Heart right ventricle (tissue), 16 donors: ENCODE data around the gene SLC22A3. TPM values are rescaled to one million over a fixed set of nuclear protein-coding genes. Genes with fewer than 3 reads are reported as not detected.
"Not testable (repeated sequence)": the region's sequence is repeated elsewhere in the genome, so short reads cannot be mapped to it uniquely, and the experiment has no call there.

Experiments used
- ATAC-seq, 8 donors: fragments of 200-7000 bp; cut with Tn5 transposase; one replicate each; pipeline ENCODE4 v1.9.1; 2020; ENCODE audit warnings: mild to moderate bottlenecking in 8 of 8, moderate library complexity in 8 of 8, moderate number of reproducible peaks in 1 of 8
- DNase-seq, 2 donors: peaks; one replicate each; pipeline ENCODE4 v3.0.0-alpha.2; 2020
- H3K27ac ChIP-seq, 10 donors: fragments of 200-600 bp; sonication (generic) in 2 of 10; one replicate each; pipeline versions ENCODE4 v1.5.0 to v1.8.0; 2020 to 2022; ENCODE audit warnings: mild to moderate bottlenecking in 3 of 10
- H3K27me3 ChIP-seq, 7 donors: fragments of 200-600 bp; one replicate each; pipeline ENCODE4 v1.8.0; 2021 to 2022; ENCODE audit warnings: mild to moderate bottlenecking in 2 of 7
- H3K36me3 ChIP-seq, 9 donors: fragments of 200-600 bp; sonication (generic) in 1 of 9; one replicate each; pipeline versions ENCODE4 v1.5.0 to v1.8.0; 2020 to 2022; ENCODE audit warnings: mild to moderate bottlenecking in 2 of 9
- H3K4me1 ChIP-seq, 9 donors: fragments of 200-600 bp; sonication (generic) in 1 of 9; one replicate each; pipeline versions ENCODE4 v1.5.0 to v1.8.0; 2020 to 2022; ENCODE audit warnings: mild to moderate bottlenecking in 4 of 9
- H3K4me3 ChIP-seq, 10 donors: fragments of 200-600 bp; sonication (generic) in 2 of 10; one replicate each; pipeline versions ENCODE4 v1.5.0 to v1.8.0; 2020 to 2022; ENCODE audit warnings: mild to moderate bottlenecking in 7 of 10, moderate library complexity in 2 of 10
- H3K9me3 ChIP-seq, 11 donors: fragments of 200-600 bp in 10 of 11; sonication (generic) in 2 of 11; one replicate each; pipeline versions ENCODE4 v1.5.0 to v1.8.0; 2013 to 2022; ENCODE audit warnings: mild to moderate bottlenecking in 2 of 11, control low read depth in 1 of 11, moderate library complexity in 1 of 11
- WGBS, 2 donors: extraction: QIAGEN DNeasy Blood & Tissue Kit; methylation state at CpG; one replicate each; pipeline ENCODE4 v1.1.7; 2013; ENCODE audit warnings: inconsistent platforms in 1 of 2; 5-methylcytosine and 5-hydroxymethylcytosine counted together
- intact Hi-C, 10 donors: fragments of 100-400 bp; cut with DNase I; formaldehyde crosslinking; loops; one replicate each; pipeline versions ENCODE4 v1.11.1 to v1.14.2; 2022
- polyA plus RNA-seq, 2 donors: library from polyadenylated mRNA; stranded (reverse); fragments of 200-250 nt; gene quantifications; one replicate each; pipeline ENCODE4 v1.2.3, GENCODE V29; 2013
- total RNA-seq, 10 donors: library from RNA; stranded (reverse); fragmentation: NEBNext Ultra II Directional in 3 of 10; extraction: Animal tissue kit (Norgen Biotek cat#: 25700) in 3 of 10; gene quantifications; one replicate each; pipeline versions ENCODE4 v1.2.1 to v1.2.4, GENCODE V29; 2021 to 2023
- TF ChIP-seq, protein P1 (sequence below), 9 donors: fragments of 200-600 bp; sonication (generic) in 2 of 9; IDR thresholded peaks; one replicate each; pipeline versions ENCODE4 v1.5.0 to v1.8.0; 2021 to 2022; ENCODE audit warnings: antibody characterized with exemption in 9 of 9, mild to moderate bottlenecking in 5 of 9, moderate library complexity in 1 of 9
- donor health status: Arrhythmogenic right ventricular cardiomyopathy.
- donor health status: ischemic (EF 13 %, LVEDD 7.1; RV severe dilation, severe dysfunction).
- donor health status: healthy with polysubstance abuse.
- donor health status: DM: no; HTN: yes; CAD: no.
- donor health status: DM: no; HTN: no; CAD: no.
- donor health status: ischemic (EF 25% LVEDD 6.9; RV normal size, moderate dysfunction).
- donor health status: ischemic (EF 25% LVEDD 5.7; RV mildly dilated, moderate dysfunction).
- donor health status: healthy.
- donor health status: DM: yes; HTN: yes; CAD: no.
- donor health status: Ischemic cardiomyopathy.
- donor health status: ischemic (EF 35%, LVEDD 5.7; RV mildly dilated, moderate dysfunction).
- donor health status: nonischemic (EF 11% LVEDD 7.7; RV severe dilation, severe dysfunction).
- donor health status: DM: yes; HTN: yes; CAD: no.
- donor health status: PGD.
- donor health status: ischemic (EF 29% LVEDD 5.4; RV normal size, mild dysfunction).
- donor health status: nonischemic (EF 23%, LVEDD 6.1; RV moderate dilation, normal function).

The SLC22A3 gene
- total and polyA plus RNA-seq, 12 donors: 0.26 to 2.0 (median 0.71) TPM

DNA sequence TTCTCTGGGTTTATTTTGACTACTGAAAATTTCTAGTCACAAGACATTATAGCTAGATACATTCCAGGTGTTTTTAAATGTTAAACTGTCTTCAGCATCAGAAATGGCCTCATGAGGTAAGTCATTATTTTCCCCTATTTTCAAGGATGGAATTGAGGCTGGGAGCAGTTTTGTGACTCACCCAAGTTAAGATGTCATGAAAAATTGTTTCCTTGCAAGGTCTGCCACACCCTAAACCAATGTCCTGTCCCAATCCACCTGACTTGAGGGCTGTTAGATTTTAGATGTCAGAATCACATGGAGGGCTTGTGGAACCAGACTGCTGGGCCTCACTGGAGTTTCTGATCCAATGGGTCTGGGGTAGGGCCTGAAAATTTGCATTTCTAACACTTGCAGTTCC is 16.9 kb downstream of the SLC22A3 start:
- TF ChIP-seq, protein P1, sequence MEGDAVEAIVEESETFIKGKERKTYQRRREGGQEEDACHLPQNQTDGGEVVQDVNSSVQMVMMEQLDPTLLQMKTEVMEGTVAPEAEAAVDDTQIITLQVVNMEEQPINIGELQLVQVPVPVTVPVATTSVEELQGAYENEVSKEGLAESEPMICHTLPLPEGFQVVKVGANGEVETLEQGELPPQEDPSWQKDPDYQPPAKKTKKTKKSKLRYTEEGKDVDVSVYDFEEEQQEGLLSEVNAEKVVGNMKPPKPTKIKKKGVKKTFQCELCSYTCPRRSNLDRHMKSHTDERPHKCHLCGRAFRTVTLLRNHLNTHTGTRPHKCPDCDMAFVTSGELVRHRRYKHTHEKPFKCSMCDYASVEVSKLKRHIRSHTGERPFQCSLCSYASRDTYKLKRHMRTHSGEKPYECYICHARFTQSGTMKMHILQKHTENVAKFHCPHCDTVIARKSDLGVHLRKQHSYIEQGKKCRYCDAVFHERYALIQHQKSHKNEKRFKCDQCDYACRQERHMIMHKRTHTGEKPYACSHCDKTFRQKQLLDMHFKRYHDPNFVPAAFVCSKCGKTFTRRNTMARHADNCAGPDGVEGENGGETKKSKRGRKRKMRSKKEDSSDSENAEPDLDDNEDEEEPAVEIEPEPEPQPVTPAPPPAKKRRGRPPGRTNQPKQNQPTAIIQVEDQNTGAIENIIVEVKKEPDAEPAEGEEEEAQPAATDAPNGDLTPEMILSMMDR (IDR thresholded peaks at IDR 0.05): no peak
- DNase-seq: no peak
- no peaks in the 10 kb centered on the region for H3K36me3 ChIP-seq
- H3K4me1 ChIP-seq: no peaks in the 10 kb centered on the region
- H3K9me3 ChIP-seq: peaks cover 0 to 10% (median 0%) of the 10 kb centered on the region in 11 donors
- peaks cover 0 to 12% (median 0%) of the 10 kb centered on the region in 7 donors for H3K27me3 ChIP-seq
- no peak overlapping the region for H3K27ac ChIP-seq
- H3K4me3 ChIP-seq: no peak overlapping the region
- intact Hi-C loops: no loop called here
- no peak for ATAC-seq

DNA sequence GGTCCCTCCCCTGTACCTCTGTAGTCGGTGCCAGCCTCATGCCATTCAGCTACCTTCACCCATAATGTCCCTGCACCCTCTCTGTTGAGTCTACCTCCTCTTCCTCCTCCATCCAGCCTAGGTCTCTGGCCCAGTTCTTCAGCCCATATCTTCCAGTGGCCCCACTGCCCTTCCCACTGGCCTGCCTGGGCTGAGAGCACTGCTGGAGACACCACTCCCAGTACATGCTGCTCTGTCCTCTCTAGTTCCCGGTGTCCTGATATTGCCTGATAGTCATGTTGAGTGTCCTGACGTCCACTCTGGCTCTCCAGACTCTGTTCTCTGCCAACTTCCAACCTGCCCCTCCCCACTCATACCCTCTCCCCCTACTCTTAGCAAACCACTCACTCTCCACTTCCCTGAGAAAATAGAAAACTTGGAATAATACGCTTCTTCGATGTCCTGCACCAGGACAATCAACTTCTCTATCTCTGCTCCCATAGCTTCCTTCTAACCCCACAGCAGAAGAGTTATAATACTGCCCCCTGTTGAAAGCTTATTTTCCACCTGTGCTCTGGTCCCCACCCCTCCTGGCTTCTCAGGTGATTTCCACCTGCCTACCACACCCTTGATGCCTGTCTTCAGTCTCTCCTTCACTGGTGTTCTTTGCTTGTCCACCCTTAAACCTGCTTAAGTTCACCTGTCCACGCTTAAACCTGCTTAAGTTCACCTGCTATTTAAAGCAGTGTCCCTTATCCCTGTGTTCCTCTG is 19.8 kb downstream of the SLC22A3 start:
- WGBS, 2 donors: 76 to 78% methylated on average over 6 of the region's 6 CpGs
- TF ChIP-seq, protein P1 (IDR thresholded peaks at IDR 0.05): no peak
- peaks cover 0 to 18% (median 0%) of the 10 kb centered on the region in 11 donors for H3K9me3 ChIP-seq
- no peaks in the 10 kb centered on the region for H3K27me3 ChIP-seq
- intact Hi-C loops: no loop called here
- ATAC-seq (no peak), DNase-seq (no peak)
- H3K4me3 ChIP-seq: no peak overlapping the region
- no peaks in the 10 kb centered on the region for H3K4me1 ChIP-seq
- no peak overlapping the region for H3K27ac ChIP-seq
- H3K36me3 ChIP-seq: no peaks in the 10 kb centered on the region

DNA sequence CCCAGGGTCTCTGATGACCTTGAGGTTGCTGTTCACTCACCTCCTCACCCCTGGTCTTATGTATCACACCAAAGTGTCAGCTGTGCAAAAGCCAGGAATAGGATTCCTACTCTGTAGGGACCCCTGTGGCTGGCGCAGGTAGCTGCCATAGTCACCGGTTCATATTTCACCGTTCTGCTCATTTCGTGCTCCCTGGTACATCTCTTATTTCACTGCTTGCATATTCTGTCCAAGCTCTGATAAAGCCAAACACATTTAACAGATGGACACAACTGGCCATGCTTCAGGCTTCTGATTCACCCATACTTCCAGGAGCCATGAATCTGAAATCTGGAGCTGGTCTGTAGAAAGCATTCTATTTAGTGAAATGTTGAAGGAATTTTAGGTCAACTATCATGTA is 20.5 kb downstream of the SLC22A3 start:
- 76 to 85% methylated on average over 4 of the region's 4 CpGs for WGBS, 2 donors
- ATAC-seq (no peak), DNase-seq (no peak)
- Histone ChIP-seq H3K9me3 (peaks cover 0 to 18% (median 0%) of the 10 kb centered on the region in 11 donors), H3K4me1 (no peaks in the 10 kb centered on the region), H3K27ac (no peak overlapping the region), H3K36me3 (no peaks in the 10 kb centered on the region), H3K4me3 (no peak overlapping the region), H3K27me3 (no peaks in the 10 kb centered on the region)
- intact Hi-C loops: no loop called here
- TF ChIP-seq, protein P1 (IDR thresholded peaks at IDR 0.05): no peak

DNA sequence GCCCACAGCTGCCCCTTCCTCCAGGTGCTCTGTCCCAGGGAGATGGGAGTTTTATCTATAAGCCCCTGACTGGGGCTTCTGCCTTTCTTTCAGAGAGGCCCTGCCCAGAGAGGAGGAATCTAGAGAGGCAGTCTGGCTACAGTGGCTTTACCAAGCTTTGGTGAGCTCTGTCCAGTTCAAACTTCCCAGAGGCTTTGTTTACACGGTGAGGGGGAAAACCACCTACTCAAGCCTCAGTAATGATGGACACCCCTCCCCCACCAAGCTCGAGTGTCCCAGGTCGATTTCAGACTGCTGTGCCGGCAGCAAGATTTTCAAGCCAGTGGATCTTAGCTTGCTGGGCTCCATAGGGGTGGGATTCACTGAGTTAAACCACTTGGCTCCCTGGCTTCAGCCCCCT is 25.4 kb downstream of the SLC22A3 start:
- DNase-seq, H3K27me3 ChIP-seq, H3K4me1 ChIP-seq, H3K36me3 ChIP-seq, ATAC-seq, H3K4me3 ChIP-seq, H3K27ac ChIP-seq, intact Hi-C loops: not testable (repeated sequence)
- 69 to 84% methylated on average over 4 of the region's 4 CpGs for WGBS, 2 donors
- H3K9me3 ChIP-seq: peaks cover 0 to 18% (median 0%) of the 10 kb centered on the region in 11 donors
